A172 (cell line): Measurements from ENCODE around the gene SSTR3. TPM values are rescaled to one million over a fixed set of nuclear protein-coding genes. Genes with fewer than 3 reads are reported as not detected.
"Not testable (repeated sequence)": the region's sequence is repeated elsewhere in the genome, so short reads cannot be mapped to it uniquely, and the experiment has no call there.

ENCODE experiments used
- DNase-seq: peaks from one replicate; pipeline ENCODE4 v3.0.0-alpha.2; 2015; ENCODE audit warnings: low spot score
- total RNA-seq: library from RNA; depleted of rRNA; stranded (reverse); fragments of >200 nt; shearing (Covaris generic); gene quantifications from 2 replicates; pipeline ENCODE4 v1.2.3, GENCODE V29; 2014

SSTR3 gene
- total RNA-seq, 1 experiment from 2014 or later, result not detected

DNA sequence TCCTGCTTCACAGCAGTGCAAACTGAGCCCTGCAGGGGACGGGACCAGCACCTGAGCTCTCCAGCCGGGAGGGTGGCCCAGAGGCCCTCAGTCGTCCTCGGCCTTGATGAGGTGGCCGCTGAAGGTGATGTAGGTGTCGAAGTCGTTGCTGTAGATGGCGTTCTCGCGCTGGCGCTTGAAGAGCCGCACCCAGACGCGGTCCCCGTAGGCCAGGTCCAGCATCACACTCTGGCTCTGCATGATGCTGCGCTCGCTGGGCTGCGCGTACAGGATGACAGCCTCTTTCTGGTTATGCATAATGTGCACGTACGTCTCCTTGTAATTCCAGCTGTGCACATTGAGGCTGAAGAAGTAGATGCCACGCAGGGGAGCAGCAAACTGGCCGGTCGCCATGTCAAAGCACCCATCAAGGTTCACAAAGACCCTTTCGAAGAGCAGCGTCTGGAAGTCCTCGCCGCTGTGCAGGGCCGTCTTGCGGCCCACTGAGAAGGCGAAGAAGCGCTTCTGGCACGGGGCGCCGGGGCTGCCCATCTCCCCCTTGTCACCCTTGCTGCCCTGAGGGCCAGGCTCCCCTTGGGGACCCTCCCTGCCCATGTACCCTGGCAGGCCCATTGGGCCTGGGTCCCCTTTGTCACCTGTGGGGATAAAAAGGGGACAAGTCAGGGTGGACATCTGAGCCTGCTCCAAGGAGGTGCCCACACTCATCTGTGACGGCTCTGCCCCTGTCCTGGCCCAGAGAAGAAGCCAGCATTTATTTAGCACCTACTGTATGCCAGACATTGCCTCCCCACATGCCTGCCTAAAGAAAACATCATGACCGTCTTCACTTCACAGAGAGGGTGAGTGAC, 30.0 kb downstream of the SSTR3 start:
- no peak for DNase-seq

DNA sequence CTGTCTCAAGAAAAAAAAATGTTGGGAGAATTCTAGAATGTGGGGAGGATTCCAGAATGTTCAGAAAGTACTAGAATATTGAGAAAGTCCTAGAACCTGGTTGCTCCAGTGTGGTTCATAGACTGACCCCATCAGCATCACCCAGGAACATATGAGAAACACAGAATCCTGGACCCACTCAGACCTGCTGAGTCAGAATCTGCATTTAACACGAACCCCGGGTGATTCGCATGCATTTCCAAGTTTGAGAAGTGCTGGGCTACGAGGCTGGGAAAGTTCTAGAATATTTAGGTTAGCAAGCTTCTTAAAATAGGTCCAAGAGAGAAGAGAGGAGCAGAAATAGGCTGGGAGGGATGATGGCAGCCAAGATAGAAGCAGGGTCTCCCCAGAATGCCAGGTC, 30.6 kb downstream of the SSTR3 start:
- DNase-seq, result no peak

DNA sequence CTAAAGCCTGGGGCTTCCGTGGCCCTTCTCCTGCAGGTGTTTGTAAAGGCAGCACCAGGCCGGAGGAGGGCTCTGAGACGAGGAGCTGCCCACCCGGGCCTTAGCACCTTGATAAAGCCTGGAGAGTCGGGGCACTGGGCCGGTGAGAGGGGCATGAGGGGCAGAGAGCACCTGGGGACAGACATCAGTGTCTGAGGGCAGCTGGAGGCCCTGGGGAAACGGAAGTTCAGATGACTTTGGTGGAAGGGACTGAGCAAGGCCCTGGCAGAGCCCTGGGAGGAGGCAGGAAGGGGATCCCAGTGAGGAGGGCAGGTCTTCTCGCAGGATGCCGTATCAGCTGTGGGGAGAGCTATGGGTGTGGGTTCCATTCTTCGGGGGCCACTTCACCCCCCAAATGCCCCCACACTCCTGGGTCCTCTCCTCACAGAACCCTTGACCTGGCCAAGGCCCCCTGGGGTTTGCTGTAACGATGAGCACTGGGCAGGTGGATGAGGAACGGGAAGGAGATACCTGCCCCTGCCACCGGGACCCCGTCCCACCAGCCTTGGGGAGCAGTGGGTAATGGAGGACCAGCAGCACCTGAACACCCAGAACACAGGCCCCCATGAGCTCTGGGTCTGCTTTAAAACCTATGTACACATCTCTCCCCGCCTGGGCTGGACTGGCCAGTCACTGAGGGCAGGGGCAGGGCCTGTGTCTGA, 31.6 kb downstream of the SSTR3 start:
- no peak for DNase-seq

DNA sequence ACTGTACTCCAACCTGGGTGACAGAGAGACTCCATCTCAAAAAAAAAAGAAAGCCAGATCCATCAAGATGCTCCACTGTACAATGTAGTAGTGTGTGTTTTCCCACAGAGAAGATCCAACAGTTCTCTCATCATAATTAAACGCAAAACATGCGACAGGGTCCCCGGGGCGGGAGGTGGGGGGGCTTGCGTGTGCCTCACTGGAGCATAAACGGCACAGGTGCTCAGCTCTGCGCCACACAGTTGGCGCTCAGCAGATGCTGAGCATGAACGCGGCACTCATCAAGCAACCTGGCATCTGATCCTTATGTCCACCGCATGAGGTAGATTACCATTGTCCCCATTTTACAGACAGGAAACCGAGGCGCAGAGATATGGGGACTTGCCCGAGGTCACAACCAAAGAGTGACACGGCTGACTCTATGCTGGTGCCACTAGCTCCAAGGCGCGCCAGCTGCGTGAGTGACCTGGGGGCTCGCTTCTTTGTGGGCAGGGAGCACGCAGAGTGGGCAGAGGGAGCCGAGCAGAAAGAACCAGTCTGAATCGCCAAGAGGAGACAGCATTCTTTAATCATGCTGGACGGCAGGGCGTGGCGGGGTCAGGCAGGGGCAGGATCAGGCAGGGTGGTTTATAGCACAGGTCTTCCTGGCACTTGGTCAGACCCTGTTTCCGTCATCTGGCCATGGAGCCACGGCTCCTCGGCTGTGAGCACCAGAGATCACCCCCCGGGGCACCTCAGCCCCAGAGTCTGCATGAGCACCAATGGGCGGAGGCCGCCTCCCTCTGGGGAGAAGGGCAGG, 32.5 kb downstream of the SSTR3 start:
- no peak for DNase-seq

DNA sequence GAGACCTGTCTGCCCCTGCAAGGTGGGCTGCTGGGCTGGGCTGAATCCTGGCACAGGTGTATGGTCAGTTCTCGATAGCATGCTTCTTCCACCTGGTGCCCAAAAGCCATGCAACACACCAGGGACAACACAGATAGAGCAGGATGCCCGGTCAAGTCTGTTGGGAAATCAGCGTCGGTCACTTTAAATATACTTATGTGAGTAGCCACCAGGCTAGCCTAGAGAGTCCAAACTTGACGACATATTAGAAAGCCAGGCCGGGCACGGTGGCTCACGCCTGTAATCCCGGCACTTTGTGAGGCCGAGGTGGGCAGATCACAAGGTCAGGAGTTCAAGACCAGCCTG, 33.2 kb downstream of the SSTR3 start:
- DNase-seq, result no peak

DNA sequence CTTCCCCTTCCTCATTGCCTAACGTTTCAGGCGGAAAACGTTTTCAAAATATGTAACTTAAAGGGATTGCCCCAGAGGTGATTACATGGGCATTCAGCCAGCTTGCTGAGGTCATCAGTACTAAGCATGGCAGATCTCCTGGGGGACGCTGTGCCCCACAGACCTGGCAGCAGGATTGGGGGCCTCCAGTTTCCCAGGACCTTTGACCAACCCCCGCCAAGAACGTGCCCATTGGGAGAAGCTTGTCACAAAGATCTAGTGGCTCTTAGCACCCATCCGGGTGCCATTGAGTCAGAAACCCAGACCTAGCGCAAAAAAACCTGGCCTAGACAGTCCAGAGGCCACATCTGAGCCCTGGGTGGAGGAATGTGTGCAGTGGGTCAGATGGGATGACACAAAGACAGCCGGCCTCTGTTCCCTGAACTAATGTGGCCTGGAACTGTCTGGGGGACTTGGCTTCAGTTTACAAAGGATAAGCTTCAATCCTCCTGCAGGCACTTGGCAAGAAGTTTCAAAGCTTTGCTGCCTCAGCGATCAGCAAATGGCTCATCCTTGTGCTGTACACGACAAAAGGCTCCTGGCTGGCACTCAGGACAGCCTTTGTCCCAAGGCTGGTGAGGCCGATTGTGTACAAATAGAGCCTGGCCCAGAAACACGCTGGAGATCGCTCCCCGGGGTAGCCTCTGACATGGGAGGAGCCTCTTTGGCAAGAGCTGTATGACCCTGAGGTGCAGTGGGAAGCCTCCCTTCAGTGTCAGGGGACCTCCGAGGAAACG, 33.7 kb downstream of the SSTR3 start:
- no peak for DNase-seq

DNA sequence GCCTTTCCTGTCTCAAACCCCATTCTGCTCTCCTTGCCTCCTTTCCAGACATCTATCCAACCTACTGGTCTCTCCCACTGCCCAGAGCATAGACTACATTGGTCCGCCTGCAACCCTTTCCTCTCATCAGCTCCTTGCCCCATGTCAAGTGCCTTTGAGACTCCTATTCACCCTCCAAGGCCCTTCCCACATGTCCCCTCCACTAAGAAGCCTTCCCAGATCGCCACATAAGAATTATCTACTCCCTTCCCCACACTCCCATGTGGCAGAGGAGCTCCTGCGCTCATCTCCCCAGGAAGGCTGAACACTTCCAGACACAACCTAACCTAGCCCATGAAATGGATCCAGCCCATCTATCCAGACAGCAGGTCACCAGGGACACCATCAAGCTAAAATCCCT, 34.5 kb downstream of the SSTR3 start:
- DNase-seq, result no peak

DNA sequence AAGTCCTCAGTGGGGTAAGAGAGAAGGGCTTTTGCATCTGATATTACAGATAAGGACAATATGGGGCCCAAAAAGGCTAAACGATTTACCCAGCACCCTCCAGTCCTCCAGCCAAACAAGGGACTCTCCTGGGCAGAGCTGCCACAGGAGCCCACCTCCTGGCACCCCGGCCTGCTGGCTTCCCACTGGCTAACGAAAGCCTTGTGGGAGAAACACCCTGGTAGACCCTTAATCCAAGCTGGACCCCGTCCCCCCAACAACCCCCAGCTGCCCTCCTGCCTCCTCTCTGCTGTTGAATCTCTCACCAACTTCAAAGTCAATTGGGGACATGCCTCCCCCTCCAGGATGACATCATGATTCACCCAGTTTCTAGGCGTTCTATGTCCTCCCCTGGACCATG, 35.1 kb downstream of the SSTR3 start:
- no peak for DNase-seq

DNA sequence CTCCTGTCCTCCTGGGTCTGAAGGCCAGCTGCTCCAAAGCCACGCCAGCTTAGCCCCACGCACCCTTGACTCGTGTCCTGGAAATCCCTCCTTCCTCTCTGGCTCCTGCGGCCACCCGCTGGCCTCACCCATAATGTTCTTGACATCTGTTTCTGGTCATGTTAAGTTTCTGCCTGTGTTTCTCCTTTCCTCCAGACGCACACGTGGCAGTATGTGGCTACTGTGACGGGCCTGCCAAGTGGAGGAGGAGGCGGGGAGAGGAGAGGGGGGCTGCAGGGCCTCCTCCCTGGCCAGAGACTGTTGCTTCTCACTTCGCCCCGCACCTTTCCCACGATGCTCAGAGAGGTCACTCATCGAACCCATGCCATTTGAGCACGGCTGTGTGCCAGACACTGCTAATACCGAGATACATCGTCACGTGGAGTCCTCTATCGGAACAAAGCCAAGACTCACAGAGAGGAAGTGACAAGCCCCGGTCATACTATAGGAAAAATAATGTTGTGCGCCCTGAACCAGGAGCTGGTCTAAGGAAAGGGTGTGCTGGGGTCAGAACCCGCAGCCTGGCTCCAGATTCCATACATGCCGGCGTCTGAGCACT, 35.7 kb downstream of the SSTR3 start:
- no peak for DNase-seq

DNA sequence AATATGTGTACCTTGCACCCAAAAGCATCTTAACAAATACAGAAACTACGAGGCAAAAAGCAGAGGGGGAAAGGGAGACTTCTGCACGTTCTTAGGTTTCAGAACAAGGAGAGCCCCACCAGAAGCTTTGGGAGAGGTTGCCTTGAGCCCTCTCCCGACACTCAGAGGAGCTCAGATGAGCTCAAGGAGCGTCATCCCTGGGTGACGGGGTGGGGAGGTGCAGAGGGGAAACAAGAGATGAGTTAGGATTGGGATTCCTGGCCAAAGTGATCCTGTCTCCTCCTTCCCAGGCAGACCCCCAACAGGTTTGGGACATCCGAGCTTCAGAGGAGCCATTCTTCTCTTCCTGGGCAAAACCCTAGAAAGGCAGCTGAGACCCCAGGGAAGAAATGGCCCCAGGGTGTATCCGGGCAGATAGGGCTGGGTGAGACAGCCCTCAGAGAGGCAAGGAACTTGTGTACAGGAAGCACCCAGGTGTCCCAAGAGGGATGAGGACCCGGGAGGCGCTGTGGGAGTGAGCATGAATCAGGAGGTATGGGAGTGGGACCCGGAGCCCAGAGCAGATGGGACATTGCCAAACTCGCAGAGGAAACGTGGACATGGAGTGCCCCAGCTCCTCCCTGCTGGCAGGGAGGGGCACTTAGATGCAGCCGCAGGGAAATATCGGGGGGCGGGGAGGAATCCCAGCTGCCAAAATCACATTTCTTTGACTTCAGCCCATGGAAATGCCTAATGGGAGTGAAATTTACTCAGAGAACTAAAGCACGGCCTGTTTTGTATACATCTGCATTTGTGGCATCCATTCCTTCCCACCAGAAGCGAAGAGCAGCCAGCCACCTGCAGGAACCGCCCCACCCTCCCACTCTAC, 36.6 kb downstream of the SSTR3 start:
- DNase-seq, result no peak

DNA sequence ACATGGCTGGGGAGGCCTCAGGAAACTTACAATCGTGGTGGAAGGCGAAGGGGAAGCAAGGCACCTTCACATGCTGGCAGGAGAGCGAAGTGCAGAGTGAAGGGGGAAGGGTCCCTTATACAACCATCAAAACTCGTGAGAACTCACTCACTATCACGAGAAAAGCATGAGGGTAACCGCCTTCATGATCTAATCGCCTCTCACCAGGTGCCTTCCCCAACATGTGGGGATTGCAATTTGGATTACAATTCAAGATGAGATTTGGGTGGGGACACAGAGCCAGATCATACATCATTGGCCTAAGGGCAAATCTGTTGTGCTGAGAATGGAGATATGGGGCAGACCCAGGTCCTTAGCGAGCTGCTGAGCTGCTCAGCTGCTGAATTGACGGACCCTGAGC, 37.3 kb downstream of the SSTR3 start:
- no peak for DNase-seq

DNA sequence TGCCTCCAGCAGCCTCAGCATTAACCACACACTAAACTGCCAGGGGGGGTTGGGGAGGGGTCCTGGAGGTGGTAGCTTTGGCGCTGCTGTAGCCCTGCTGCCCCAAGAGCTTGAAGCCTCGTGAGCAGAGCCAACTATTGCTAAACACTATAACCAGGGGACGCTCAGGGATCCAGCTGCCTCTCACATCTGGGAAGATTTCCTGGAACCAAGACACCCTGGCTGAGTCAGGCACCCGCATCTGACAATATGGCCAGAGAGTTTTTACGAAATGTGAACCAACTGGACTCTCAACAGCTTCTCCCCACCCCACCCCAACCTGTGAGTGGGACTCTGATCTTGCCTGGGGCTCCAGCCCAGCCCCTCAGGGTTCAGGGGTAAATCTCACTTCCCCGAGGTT, 38.6 kb downstream of the SSTR3 start:
- DNase-seq, result no peak

DNA sequence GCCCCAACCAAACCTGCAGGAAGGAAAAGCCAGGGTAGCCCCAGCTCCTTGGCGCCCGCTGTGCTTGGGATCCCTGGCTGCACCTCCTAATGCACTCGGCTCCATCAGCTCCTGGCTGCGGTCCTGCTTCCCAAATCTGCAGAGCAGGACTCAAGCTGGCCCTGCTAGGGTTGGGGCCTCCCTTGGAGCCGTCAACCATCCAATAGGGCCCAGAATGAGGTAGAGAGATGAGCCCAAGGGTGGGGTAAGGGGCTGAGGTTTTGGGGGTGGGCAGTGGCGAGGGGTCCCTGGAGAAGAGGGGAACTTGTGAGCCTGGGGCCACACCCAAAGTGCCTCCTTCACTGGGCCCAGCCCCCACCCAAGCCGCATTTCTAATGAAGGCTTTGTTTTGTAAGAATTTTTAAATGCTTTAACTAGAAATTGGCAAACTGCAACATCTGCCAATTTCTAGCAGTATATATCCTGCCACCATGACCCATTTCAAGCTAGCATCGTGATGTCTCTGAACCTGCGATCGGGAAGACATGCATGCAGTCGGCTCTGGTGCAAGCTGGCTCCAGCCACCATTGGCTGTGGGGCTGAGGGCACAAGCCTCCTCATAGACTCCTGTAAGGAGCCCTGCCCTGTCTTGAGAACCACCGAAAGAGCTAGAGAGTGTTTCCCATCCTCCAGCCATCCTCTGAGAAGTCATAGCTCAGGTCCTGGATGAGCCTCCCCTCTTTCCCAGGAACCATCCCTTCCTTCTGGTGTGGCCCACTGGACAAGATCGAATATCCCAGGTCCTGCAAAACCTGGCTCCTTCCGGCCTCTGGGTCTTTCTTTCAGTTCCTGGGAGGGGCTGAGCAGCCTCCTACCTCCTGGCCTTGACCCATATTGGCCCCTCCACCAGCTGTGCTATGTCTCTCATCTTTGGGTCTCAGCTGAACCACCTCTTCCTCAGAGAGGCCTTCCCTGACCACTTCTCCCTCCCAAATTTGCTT, 39.7 kb downstream of the SSTR3 start:
- no peak for DNase-seq

DNA sequence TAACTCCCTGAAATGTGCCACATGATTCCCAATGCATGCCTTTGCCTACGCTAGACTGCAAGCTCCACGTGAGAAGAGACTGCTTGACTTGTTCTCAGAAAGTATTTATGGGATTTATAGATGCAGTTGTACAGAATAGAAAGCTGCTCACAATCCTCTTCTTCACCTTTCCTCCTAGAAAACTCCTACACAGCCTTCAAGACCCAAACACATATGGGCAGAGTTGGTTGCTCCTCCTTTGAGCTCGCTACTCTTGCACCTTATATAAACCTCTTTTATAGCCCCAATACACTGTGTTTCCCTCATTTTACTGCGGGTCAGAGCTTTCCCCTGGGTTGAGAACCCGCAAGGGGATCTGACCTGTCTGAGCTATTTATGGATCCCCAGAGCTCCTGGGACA, 40.6 kb downstream of the SSTR3 start:
- DNase-seq, result no peak

DNA sequence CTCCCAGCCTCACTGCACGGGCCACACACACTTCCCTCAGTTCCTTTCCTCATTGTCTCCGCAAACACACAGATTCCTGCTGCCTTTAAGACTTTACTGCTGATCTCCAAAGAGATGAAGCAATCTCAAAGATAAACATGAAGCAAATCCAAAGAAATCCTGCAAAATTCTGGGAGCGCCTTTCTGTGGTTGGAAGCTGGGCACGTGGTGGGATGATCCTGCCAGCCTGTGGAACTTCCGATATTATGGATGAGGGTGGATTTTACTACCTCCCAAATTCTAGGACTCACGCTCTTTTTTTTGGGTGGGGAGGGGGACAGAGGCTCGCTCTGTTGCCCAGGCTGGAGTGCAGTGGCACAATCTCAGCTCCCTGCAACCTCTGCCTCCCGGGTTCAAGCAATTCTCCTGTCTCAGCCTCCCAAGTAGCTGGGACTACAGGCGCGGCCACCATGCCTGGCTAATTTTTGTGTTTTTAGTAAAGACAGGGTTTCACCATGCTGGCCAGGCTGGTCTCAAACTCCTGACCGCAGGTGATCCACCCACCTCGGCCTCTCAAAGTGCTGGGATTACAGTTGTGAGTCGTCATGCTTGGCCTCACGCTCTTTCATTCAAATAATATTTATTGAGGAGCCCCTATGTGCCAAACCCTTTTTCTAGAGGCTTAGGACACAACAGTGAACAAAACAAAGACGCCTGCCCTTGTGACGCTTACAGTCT, 41.4 kb downstream of the SSTR3 start:
- DNase-seq, result not testable (repeated sequence)

DNA sequence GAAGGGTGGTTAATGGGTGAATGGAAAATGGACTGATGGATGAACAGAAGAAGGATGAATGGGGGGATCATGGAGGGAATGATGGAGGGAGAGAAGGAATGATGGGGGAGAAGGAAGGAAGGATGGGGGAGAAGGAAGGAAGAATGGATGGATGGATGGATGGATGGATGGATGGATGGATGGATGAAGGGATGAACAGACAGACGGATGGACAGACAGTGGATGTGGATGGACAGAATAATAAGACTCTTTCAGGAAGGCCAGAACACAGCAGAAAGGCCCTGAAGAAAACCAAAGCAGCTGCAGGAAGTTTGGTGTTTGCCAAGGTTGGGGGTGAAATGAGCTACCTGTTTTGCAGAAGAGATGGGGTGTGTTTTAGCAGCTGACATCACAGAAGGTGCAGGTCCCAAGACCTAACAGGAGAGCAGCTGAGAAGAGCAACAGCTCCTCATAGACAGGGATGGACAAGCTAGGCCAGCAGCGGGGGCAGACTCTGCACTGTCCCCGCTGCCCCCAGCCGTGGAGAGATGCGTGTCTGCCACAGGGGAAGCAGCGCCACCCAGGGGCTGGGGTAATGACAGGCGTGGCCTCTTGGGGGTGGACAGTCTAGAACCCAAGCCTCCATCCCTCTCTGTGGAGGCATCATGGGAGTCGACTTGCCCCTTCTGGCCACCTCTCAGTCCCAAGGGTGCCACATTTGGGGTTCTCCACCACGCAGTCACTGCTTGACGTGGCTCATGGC, 42.2 kb downstream of the SSTR3 start:
- DNase-seq, result no peak

DNA sequence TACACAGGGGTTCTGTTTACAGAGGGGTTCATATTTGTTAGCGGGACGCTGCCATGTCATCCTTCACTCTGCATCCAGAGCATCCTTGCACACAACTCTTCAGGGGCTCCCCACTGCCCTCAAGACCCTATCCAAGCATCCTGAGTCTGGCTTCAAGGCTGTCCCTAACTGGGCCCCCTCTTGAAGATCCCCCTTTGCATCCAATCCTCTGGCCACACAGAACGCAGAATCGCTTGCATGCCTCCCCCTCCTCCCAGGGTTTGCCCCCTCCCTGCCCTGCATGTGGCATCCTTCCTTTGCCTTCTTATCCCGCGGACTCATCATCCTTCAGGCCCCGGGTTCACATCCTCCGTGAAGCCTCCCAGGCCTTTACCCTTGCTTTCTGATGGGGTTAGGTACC, 42.9 kb downstream of the SSTR3 start:
- no peak for DNase-seq
